Astrocyte of the spinal cord (primary cell): ENCODE data around the gene NOP9.

ENCODE experiments used
- DNase-seq: peaks from one replicate; pipeline ENCODE4 v3.0.0; 2011; ENCODE audit warnings: low read depth, low spot score
- H3K4me3 ChIP-seq: 2 replicates; pipeline ENCODE4 v1.5.1; 2011; ENCODE audit warnings: low read depth, mild to moderate bottlenecking, low read length, moderate library complexity
- CTCF ChIP-seq: IDR thresholded peaks from 2 replicates; pipeline ENCODE4 v1.5.1; 2012; ENCODE audit warnings: low read depth, mild to moderate bottlenecking, low read length, inconsistent platforms
- in situ Hi-C: cut with HindIII; loops from 2 replicates; pipeline ENCODE4 v1.10.0; 2017; ENCODE audit warnings: low sequenced_read_pairs

Gene NOP9

GRCh38 chr14:24313913-24314312, 14.3 kb downstream of the NOP9 start:
- DNase-seq = no peak
- no peak for TF ChIP-seq CTCF
- in situ Hi-C loops = no loop called here
- no peak overlapping the region for H3K4me3 ChIP-seq

- no peak overlapping the region for H3K4me3 ChIP-seq
- in situ Hi-C loops = no loop called here
- DNase-seq = no peak
- no peak for TF ChIP-seq CTCF
These were observed 14.9 kb downstream of the NOP9 start for GRCh38 chr14:24314377-24315193.

GRCh38 chr14:24315243-24315806, 15.7 kb downstream of the NOP9 start:
- TF ChIP-seq CTCF = no peak
- DNase-seq = no peak
- no peak overlapping the region for H3K4me3 ChIP-seq
- in situ Hi-C loops = no loop called here

GRCh38 chr14:24315807-24316596, 16.4 kb downstream of the NOP9 start:
- DNase-seq = no peak
- H3K4me3 ChIP-seq = no peak overlapping the region
- TF ChIP-seq CTCF = peak; percentile 8
- in situ Hi-C loops = no loop called here

GRCh38 chr14:24316597-24316950, 16.9 kb downstream of the NOP9 start:
- no peak for TF ChIP-seq CTCF
- DNase-seq = no peak
- H3K4me3 ChIP-seq = no peak overlapping the region
- in situ Hi-C loops = no loop called here

- no peak for TF ChIP-seq CTCF
- no peak overlapping the region for H3K4me3 ChIP-seq
- in situ Hi-C loops = no loop called here
- no peak for DNase-seq
These were observed 17.7 kb downstream of the NOP9 start for GRCh38 chr14:24317141-24317928.
